Smooth muscle cell (in vitro differentiated cells): Measurements from ENCODE around the gene TSSK3. TPM values are rescaled to one million over a fixed set of nuclear protein-coding genes. Genes with fewer than 3 reads are reported as not detected.

ENCODE experiments used
- DNase-seq: peaks from one replicate; lab custom pipeline; 2025; ENCODE audit not compliant: unreplicated experiment; lab: John Stamatoyannopoulos, UW
- H2AFZ ChIP-seq: fragments of 200-600 bp; sonication (generic); 2 replicates; pipeline ENCODE4 v1.6.0; 2016; ENCODE audit warnings: antibody characterized with exemption, low read depth, mild to moderate bottlenecking
- H3F3A ChIP-seq: fragments of 200-600 bp; sonication (generic); 2 replicates; pipeline ENCODE4 v1.6.0; 2017; ENCODE audit warnings: antibody characterized with exemption, low read depth
- H3K27ac ChIP-seq: fragments of 200-600 bp; sonication (generic); 2 replicates; pipeline ENCODE4 v1.5.1; 2016; ENCODE audit warnings: low read depth, mild to moderate bottlenecking
- H3K27me3 ChIP-seq: fragments of 200-600 bp; sonication (generic); 2 replicates; pipeline ENCODE4 v1.6.1; 2016; ENCODE audit warnings: low read depth, mild to moderate bottlenecking
- H3K36me3 ChIP-seq: fragments of 200-600 bp; sonication (generic); 2 replicates; pipeline ENCODE4 v1.5.1; 2016; ENCODE audit warnings: low read depth
- H3K4me1 ChIP-seq: fragments of 200-600 bp; sonication (generic); 2 replicates; pipeline ENCODE4 v1.5.1; 2016; ENCODE audit warnings: low read depth
- H3K4me2 ChIP-seq: fragments of 200-600 bp; sonication (generic); 2 replicates; pipeline ENCODE4 v1.6.0; 2016; ENCODE audit warnings: mild to moderate bottlenecking
- H3K4me3 ChIP-seq: fragments of 200-600 bp; sonication (generic); 2 replicates; pipeline ENCODE4 v1.5.1; 2016; ENCODE audit warnings: mild to moderate bottlenecking
- H3K79me2 ChIP-seq: fragments of 200-600 bp; sonication (generic); 2 replicates; pipeline ENCODE4 v1.6.0; 2016; ENCODE audit warnings: low read depth, mild to moderate bottlenecking
- H3K9ac ChIP-seq: fragments of 200-600 bp; sonication (generic); 2 replicates; pipeline ENCODE4 v1.6.0; 2016; ENCODE audit warnings: low read depth
- H3K9me3 ChIP-seq: fragments of 200-600 bp; sonication (generic); replicated peaks from 2 replicates; pipeline ENCODE4 v1.5.1; 2016; ENCODE audit warnings: low read depth
- H4K20me1 ChIP-seq: fragments of 200-600 bp; sonication (generic); 2 replicates; pipeline ENCODE4 v1.6.0; 2016; ENCODE audit warnings: low read depth
- WGBS: methylation state at CpG from one replicate; pipeline ENCODE4 v1.1.7; 2016; ENCODE audit warnings: low lambda C conversion rate; 5-methylcytosine and 5-hydroxymethylcytosine counted together
- polyA plus RNA-seq: library from polyadenylated mRNA; unstranded; fragments of >200 nt; fragmentation: Nextera tagmentation; extraction: Ambion mirVana; gene quantifications from 2 replicates; pipeline ENCODE4 v1.2.1, GENCODE V29; 2016
- total RNA-seq: library from RNA; depleted of rRNA; stranded (reverse); fragments of >200 nt; gene quantifications from 2 replicates; pipeline ENCODE4 v1.2.3, GENCODE V29; 2014
- TF ChIP-seq, protein P1 (sequence below): fragments of 200-600 bp; sonication (generic); IDR thresholded peaks from 2 replicates; pipeline ENCODE4 v1.5.1; 2017; ENCODE audit warnings: borderline replicate concordance, mild to moderate bottlenecking, antibody characterized with exemption; ENCODE audit not compliant: insufficient read depth, poor library complexity, severe bottlenecking

The TSSK3 gene
- total and polyA plus RNA-seq, 2 experiments from 2014 or later, result 0.31 TPM; not detected in 1

DNA sequence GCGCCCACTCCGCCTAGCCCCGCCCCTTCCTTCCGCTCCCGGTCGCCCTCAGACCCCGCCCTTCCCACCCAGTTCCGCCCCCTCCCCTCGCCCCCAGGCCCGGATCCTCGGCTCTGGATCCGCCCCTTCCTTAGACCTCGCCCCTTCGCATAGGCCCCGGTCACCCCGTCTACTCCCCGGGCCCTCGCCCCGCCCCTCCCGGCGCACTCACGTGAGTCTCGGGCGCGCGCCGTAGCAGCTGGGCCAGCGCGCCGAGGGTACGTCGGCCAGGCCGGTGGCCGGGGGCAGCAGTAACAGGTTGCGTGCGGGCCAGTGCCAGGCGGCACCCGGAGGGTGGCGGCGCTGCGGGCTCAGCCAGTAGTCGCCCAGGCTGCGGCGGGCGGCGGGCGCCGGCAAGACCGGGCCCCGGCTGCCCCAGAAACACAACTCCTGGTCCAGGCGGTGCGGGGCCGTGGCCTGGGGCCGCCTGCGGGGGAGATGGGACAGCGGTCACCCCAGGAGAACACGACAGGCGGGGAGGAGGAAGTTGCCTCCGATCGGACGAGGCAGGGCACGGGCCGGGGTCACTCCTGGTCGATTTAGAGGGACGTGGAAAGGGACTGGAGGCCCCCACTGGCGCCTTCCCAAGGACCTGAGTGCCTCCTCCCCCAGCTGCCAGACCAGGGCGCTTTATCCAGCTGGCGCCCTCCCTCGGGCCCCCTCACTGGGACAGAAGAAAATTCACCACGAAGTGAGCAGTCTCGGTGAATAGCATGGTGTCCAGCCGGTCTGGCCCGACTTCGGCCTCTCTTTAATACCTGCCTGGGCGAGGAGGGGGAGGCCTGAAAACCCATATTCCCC, 10.7 kb upstream of the TSSK3 start:
- Histone ChIP-seq H3K4me3 (peak overlapping the region; percentile 81), H2AFZ (peak overlapping the region; percentile 94), H3K4me1 (peaks cover 19% of the 10 kb centered on the region), H3K79me2 (no peaks in the 10 kb centered on the region), H4K20me1 (no peaks in the 10 kb centered on the region), H3K27me3 (no peaks in the 10 kb centered on the region), H3K27ac (peak overlapping the region; percentile 90), H3K36me3 (no peaks in the 10 kb centered on the region), H3F3A (peaks cover 20% of the 10 kb centered on the region), H3K9ac (peak overlapping the region; percentile 94), H3K4me2 (peak overlapping the region; percentile 99), H3K9me3 (no peaks in the 10 kb centered on the region)
- WGBS, result 3% methylated on average over 43 of the region's 75 CpGs
- peak; percentile 89 for DNase-seq
- TF ChIP-seq, protein P1, sequence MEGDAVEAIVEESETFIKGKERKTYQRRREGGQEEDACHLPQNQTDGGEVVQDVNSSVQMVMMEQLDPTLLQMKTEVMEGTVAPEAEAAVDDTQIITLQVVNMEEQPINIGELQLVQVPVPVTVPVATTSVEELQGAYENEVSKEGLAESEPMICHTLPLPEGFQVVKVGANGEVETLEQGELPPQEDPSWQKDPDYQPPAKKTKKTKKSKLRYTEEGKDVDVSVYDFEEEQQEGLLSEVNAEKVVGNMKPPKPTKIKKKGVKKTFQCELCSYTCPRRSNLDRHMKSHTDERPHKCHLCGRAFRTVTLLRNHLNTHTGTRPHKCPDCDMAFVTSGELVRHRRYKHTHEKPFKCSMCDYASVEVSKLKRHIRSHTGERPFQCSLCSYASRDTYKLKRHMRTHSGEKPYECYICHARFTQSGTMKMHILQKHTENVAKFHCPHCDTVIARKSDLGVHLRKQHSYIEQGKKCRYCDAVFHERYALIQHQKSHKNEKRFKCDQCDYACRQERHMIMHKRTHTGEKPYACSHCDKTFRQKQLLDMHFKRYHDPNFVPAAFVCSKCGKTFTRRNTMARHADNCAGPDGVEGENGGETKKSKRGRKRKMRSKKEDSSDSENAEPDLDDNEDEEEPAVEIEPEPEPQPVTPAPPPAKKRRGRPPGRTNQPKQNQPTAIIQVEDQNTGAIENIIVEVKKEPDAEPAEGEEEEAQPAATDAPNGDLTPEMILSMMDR, result no peak

DNA sequence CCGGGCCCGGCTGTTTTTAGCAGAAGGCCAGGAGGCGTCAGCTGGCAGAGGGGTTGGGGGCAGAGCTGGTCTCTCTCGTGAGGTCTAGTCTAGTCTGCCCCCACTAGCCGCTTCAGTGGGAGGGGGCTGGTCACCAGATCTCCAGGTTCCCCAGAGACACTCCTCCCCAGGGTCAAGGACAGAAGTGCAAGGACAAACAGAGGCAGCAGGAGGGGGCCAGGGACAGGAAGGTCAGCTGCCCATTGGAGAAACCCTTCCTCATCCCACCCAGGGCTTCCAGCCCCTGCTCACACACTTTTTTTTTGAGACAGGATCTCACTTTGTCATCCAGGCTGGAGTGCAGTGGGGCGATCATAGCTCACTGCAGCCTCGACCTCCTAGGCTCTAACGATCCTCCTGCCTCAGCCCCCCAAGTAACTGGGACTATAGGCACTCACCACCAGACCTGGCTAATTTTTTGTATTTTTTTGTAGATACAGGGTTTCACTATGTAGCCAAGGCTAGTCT, 10.0 kb upstream of the TSSK3 start:
- H3F3A ChIP-seq, result peaks cover 20% of the 10 kb centered on the region
- no peaks in the 10 kb centered on the region for H4K20me1 ChIP-seq
- TF ChIP-seq, protein P1, result no peak
- DNase-seq, result no peak
- no peaks in the 10 kb centered on the region for H3K36me3 ChIP-seq
- peak overlapping the region; percentile 99 for H3K4me2 ChIP-seq
- H3K4me3 ChIP-seq, result peak overlapping the region; percentile 81
- WGBS, result 42% methylated on average over 8 of the region's 8 CpGs
- H2AFZ ChIP-seq, result peak overlapping the region; percentile 94
- H3K9ac ChIP-seq, result peak overlapping the region; percentile 94
- H3K9me3 ChIP-seq, result no peaks in the 10 kb centered on the region
- H3K79me2 ChIP-seq, result no peaks in the 10 kb centered on the region
- no peaks in the 10 kb centered on the region for H3K27me3 ChIP-seq
- H3K27ac ChIP-seq, result peak overlapping the region; percentile 90
- H3K4me1 ChIP-seq, result peaks cover 19% of the 10 kb centered on the region

DNA sequence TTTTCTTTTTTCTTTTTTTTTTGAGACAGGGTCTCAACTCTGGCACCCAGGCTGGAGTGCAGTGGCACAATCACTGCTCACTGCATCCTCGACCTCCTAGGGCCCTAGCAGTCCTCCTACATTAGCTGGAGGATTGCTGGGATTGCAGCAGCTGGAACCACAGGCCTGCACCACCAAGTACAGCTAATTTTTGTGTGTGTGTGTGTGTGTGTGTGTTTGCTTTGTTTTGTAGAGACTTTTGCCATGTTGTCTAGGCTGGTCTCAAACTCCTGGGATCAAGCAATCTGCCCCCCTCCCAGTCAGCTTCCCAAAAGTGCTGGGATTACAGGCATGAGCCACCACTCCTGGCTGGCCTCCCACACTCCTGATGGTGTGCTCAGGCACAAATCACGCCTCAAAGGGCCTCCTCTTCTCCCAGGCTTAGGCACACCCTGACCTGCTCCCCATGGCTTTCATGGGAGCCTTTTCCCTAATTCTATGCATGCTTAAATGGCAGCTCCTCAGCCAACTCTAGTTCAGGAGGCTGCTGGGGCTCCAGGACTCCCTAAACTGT, 9.4 kb upstream of the TSSK3 start:
- Histone ChIP-seq H3K4me3 (peak overlapping the region; percentile 81), H3K27ac (peak overlapping the region; percentile 90)

More for the DNA sequence above, 9.4 kb upstream of the TSSK3 start:
- Histone ChIP-seq H3K9me3 (no peaks in the 10 kb centered on the region), H3K36me3 (no peaks in the 10 kb centered on the region), H3K4me2 (peak overlapping the region; percentile 99), H3F3A (peaks cover 20% of the 10 kb centered on the region), H4K20me1 (no peaks in the 10 kb centered on the region), H3K79me2 (no peaks in the 10 kb centered on the region), H2AFZ (no peak overlapping the region), H3K9ac (no peak overlapping the region), H3K4me1 (peaks cover 19% of the 10 kb centered on the region), H3K27me3 (no peaks in the 10 kb centered on the region)
- WGBS, result 31% methylated on average over 2 of the region's 2 CpGs
- DNase-seq, result no peak
- TF ChIP-seq, protein P1, result no peak
